ENCODE measurements around the gene TGIF1. TPM values are rescaled to one million over a fixed set of nuclear protein-coding genes. Genes with fewer than 3 reads are reported as not detected.

Gene TGIF1
- polyA plus RNA-seq, 1 donor from 2014 or later = 3.6 TPM

- no peaks in the 10 kb centered on the region for H3K9me3 ChIP-seq (ENCODE audit: low read length)
- H3K9ac ChIP-seq (ENCODE audit: low read length) = no peak overlapping the region
- no peak overlapping the region for H3K27ac ChIP-seq (ENCODE audit: low read length)
- H3K9me2 ChIP-seq (ENCODE audit: insufficient read depth, low read length) = no peaks in the 10 kb centered on the region
- H4K20me1 ChIP-seq (ENCODE audit: insufficient read depth) = no peaks in the 10 kb centered on the region
- TF ChIP-seq REST (IDR thresholded peaks at IDR 0.05; ENCODE audit: borderline replicate concordance) = no peak
- TF ChIP-seq TAF1 (IDR thresholded peaks at IDR 0.05; ENCODE audit: low read depth) = no peak
- TF ChIP-seq POLR2AphosphoS5 (IDR thresholded peaks at IDR 0.05) = no peak
- TF ChIP-seq RAD21 (conservative IDR thresholded peaks at IDR 0.05) = no peak
- TF ChIP-seq EZH2 (IDR thresholded peaks at IDR 0.05; ENCODE audit: borderline replicate concordance, insufficient read depth, low read length, poor library complexity, severe bottlenecking) = no peak
- H3K36me3 ChIP-seq (ENCODE audit: insufficient read depth, low read length) = no peaks in the 10 kb centered on the region
- H3K79me2 ChIP-seq (replicated peaks; ENCODE audit: insufficient read depth, low read length) = no peaks in the 10 kb centered on the region
- H3F3A ChIP-seq (ENCODE audit: insufficient read depth, low read length, poor library complexity, severe bottlenecking) = no peaks in the 10 kb centered on the region
- H3K4me3 ChIP-seq (ENCODE audit: low read length) = no peak overlapping the region
- H3K27me3 ChIP-seq (ENCODE audit: insufficient read depth, low read depth, low read length) = no peaks in the 10 kb centered on the region
- H3K4me2 ChIP-seq (ENCODE audit: low read length) = no peak overlapping the region
- H2AFZ ChIP-seq (ENCODE audit: low read depth, low read length) = no peak overlapping the region
Measured at GRCh38 chr18:3479978-3480509, 30.1 kb downstream of the TGIF1 start.

- Histone ChIP-seq H3K27me3 (ENCODE audit: insufficient read depth, low read depth, low read length) (no peaks in the 10 kb centered on the region), H3K79me2 (replicated peaks; ENCODE audit: insufficient read depth, low read length) (no peaks in the 10 kb centered on the region), H3K27ac (ENCODE audit: low read length) (no peak overlapping the region), H3K36me3 (ENCODE audit: insufficient read depth, low read length) (no peaks in the 10 kb centered on the region), H3K4me3 (ENCODE audit: low read length) (no peak overlapping the region), H3K9ac (ENCODE audit: low read length) (no peak overlapping the region), H3K9me2 (ENCODE audit: insufficient read depth, low read length) (no peaks in the 10 kb centered on the region), H3F3A (ENCODE audit: insufficient read depth, low read length, poor library complexity, severe bottlenecking) (no peaks in the 10 kb centered on the region), H3K9me3 (ENCODE audit: low read length) (no peaks in the 10 kb centered on the region), H4K20me1 (ENCODE audit: insufficient read depth) (no peaks in the 10 kb centered on the region), H3K4me2 (ENCODE audit: low read length) (no peak overlapping the region), H2AFZ (ENCODE audit: low read depth, low read length) (no peak overlapping the region)
- no peak for TF ChIP-seq MXI1 (conservative IDR thresholded peaks at IDR 0.05; ENCODE audit: poor library complexity, severe bottlenecking)
Measured at GRCh38 chr18:3480827-3481573, 31.0 kb downstream of the TGIF1 start.

- Histone ChIP-seq H3K9ac (ENCODE audit: low read length) (no peak overlapping the region), H3K9me2 (ENCODE audit: insufficient read depth, low read length) (no peaks in the 10 kb centered on the region), H3K4me3 (ENCODE audit: low read length) (no peak overlapping the region), H3K4me2 (ENCODE audit: low read length) (no peak overlapping the region), H2AFZ (ENCODE audit: low read depth, low read length) (no peak overlapping the region), H3K27ac (ENCODE audit: low read length) (no peak overlapping the region), H3K9me3 (ENCODE audit: low read length) (no peaks in the 10 kb centered on the region), H3K36me3 (ENCODE audit: insufficient read depth, low read length) (no peaks in the 10 kb centered on the region), H3F3A (ENCODE audit: insufficient read depth, low read length, poor library complexity, severe bottlenecking) (no peaks in the 10 kb centered on the region), H3K79me2 (replicated peaks; ENCODE audit: insufficient read depth, low read length) (no peaks in the 10 kb centered on the region), H4K20me1 (ENCODE audit: insufficient read depth) (no peaks in the 10 kb centered on the region), H3K27me3 (ENCODE audit: insufficient read depth, low read depth, low read length) (no peaks in the 10 kb centered on the region)
- TF ChIP-seq CTCF (IDR thresholded peaks at IDR 0.05; ENCODE audit: poor library complexity, severe bottlenecking) (peak; percentile 33), MXI1 (conservative IDR thresholded peaks at IDR 0.05; ENCODE audit: poor library complexity, severe bottlenecking) (no peak), REST (IDR thresholded peaks at IDR 0.05; ENCODE audit: borderline replicate concordance) (no peak), RAD21 (conservative IDR thresholded peaks at IDR 0.05) (no peak)
Measured at GRCh38 chr18:3481696-3482210, 31.8 kb downstream of the TGIF1 start.

Measured in neural cell (in vitro differentiated cells).